SK-N-DZ (cell line): ENCODE results near the gene AIM2.
A peak's percentile ranks its signal among the peaks of the same experiment; 100 is the strongest.
"Not testable (repeated sequence)": the region's sequence is repeated elsewhere in the genome, so short reads cannot be mapped to it uniquely, and the experiment has no call there.

ENCODE experiments used
- DNase-seq: peaks from one replicate; pipeline ENCODE4 v3.0.0-alpha.2; 2015; ENCODE audit warnings: low spot score

The AIM2 gene

DNA sequence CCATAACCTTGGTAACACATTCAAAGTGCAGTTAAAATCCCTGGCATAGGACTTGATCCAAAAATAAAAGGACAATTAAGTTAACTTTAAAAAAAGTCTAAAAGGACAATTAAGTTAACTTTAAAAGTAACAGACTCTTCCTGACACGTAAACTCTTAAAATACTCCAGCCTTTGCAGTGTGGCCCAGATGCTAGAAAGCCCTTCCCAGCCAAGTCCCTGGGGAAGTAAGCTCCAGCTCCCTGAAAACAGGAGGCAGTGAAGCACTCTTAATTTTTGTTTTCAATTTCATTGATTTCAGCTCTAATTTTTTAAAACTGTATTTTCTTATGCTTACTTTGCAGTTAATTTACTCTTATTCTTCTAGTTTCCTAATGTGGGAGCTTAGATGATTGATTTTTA, 5.1 kb upstream of the AIM2 start:
- DNase-seq = no peak

DNA sequence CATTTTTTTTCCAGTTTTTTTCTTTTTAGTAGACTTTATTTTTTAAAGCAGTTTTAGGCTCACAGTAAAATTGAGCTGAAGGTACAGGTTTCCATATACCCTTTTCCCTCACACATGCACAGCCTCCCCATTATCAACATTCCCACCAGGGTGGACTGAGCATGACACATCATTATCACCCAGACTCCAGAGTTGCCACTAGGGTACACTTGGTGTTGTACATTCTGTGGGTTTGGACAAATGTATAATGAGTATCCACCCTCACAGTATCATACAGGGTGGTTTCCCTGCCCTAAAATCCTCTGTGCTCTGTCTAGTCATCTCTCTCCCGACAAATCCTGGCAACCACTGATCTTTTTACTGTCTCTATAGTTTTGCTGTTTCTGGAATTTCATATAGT, 3.0 kb upstream of the AIM2 start:
- no peak for DNase-seq

DNA sequence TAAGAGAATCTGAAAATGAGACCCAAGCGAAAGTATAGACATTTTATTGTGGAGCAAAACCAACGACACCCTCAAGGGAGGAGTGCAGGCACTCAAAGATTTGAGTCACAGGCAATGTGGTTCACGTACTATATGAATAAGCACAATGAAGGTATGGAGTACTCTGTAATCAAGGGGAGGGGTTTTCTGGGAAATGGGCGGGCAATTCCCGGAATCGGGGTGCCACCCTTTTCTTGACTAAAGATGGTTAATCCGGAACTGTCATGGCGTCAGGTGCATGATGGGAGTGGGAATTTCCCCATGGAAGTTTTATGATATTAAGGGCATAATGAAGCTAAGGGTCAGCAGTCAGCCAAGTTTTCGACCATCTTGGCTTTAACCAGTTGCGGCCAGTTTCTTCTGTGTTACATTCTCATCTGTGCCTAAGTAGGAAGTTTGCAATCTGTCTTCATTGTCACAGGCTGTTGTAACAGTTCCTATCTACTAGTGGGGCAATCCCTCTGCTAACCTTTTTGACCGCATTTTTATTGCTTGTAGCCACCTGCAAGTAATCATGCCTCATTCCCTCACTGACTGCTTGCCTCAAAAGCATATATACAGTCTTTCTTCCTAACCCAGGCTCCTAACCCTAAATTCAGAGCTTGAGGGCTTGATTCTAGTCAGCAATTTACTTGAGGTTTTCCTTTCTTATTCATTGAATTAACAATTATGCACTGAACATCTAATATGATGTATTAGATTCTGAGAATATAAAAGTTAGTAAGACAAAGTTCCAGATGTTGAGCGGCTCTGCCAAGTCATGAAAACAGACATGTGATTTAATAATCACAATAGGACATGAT, 775 bp upstream of the AIM2 start:
- no peak for DNase-seq

DNA sequence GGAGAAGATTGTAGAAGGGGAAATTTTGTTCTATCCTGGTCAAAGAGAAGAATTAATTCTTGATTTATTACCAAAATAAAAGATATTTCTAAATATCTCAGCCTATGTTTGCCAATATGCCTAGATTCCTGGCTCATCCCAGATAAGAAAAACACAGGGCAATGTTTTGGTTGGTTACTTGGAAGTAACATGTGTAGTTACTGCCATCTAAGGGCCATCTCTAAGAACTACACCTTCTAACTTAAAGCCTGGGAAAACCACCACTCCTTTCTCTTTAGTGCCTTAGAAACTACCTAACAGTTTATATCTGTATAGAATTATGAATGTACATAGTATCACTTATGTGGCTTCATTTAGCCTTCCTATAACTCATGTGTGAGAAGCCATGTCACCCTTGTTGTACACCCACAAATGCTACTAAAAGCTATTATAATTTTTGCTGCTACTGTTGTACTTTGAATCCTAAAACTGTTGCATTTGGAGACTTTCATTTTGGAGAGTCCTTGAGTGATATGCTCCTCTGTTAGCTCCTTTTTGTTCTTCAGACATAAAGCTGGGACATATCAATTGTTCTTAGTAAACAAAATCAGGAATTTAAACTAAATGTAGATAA, 4.5 kb downstream of the AIM2 start:
- DNase-seq = peak; percentile 47

DNA sequence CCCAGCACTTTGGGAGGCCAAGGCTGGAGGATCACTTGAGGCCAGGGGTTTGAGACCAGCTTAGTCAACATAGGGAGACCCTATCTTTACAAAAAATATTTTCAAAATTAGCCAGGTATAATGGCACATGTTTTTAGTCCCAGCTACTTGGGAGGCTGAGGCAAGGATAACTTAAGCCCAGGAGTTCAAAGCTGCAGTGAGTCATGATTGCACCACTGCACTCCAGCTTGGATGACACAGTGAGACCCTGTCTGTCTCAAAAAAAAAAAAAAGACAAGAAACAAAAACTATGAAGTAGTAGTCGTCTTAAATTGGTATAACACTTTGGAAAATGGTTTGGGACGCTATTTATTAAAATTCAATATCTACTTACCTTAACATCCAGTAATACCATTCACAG, 7.7 kb downstream of the AIM2 start:
- DNase-seq = no peak

DNA sequence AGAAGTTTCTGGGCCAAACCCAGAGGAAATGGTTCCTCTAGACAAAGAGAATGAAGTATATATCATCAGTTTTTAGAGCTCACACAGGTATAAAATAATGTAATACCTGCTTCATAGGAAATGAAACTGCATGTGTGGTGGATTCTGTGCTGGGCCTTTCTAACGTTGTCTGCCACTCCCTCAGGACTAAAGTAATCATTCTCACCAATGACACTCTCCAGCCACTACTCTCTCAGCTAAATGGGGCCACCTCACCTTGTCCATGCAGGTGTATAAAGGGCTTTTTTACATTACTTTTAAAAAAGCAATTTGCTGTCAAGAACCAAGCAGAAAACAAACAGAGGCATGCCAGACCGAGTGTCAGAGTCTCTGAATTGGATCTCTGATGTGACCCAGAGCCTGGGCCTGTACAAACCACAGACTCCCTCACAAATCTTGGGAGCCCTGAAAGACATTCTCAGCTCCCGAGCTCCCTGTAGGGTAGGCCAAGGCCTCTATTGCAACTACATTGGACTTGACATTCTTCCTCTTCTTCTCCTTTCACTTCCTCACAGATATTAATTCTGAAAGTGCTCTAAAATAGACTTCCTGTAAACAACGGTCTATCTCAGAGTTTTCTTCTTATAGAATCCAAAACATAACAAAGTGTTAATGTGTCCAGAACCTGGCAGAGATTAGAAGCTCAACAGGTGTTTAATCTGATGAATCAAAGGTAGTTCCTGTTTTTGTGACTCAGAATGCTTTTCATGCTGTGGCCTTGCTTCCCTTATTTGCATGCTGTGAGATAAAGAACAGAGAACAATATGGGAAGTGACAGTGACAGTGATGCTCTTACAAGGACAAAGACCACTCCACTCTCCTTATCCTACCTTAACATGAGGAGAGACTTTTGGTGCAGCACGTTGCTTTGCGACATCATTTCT, 8.6 kb downstream of the AIM2 start:
- no peak for DNase-seq

DNA sequence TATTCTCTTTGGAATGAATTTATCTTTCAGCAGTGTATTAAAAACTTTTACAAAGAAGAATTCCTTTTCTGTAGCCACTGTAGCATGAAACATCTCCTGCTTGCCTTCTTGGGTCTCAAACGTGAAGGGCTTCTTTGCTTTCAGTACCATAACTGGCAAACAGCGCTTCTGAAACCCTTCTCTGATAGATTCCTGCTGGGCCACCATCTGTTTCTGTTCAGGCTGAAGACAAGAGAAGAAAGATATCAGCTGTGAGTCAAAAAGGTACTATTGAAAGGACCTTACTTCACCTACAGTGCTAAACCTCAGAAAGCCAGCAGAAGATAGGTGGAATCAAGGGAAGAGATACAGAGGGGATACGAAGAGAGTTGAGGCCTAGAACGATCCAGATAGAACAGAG, 10.5 kb downstream of the AIM2 start:
- DNase-seq = no peak

DNA sequence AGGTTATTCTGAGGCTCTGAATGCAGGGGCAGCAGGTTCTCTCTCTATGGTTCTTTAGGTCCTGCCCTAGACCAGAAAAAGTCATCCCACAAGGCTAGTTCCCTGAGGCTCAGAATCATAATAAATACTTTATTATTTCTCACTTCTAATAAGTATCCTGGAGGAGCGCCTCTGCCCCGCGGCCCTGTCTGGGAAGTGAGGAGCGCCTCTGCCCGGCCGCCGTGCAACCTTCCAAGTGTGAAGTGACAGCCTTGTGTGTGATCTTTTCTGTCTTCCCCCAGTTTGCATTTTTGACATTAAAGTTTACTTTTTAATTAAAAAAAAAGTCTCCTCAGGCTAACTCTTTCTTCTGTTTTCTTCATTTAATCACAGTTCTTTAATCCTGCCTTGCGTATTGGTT, 11.5 kb downstream of the AIM2 start:
- no peak for DNase-seq

DNA sequence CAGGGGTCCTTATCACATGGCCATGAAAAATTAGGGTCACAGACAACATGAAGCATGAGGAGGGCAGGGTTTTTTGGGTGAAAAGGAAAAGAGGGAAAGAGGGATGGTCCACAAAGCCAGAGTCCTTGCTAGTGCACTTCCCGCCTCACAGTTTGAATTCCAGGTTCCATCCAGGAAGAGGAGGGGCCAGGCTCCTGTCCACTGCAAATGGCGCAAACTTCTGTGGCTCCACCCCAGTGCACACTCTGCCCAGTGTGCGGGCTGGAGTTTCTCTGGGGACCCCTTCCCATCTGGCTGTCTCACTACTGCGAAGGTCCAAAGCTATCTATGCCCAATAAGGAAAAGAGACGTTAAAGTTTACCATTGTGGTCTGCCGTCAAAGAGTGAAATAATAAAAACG, 17.8 kb downstream of the AIM2 start:
- DNase-seq = no peak

DNA sequence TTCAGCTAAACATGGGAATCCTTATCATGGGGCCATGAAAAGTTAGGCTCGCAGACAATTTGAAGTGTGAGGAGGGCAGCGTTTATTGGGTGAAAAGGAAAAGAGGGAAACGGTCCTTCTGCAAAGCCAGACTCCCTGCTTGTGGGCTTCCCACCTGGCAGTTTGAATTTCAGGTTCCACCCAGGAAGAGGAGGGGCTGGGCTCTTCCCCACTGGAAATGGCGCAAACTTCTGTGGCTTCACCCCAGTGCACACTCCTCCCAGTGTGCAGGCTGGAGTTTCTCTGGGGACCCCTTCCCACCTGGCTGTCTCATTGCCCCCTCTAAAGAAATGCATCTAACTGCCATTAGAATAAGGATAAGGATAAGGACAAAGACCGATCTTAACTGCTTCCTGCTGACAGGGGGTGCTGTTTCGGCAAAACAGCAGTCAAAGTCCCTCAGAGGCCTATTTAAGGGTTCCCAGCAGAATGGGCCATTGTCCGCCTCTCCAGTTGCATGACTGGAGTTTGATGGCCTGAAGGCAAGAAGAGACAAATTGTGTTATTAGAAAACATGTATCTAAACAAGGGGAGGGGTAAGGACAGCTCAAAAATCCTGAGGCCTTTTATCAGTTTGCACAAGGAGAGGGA, 20.4 kb downstream of the AIM2 start:
- DNase-seq = no peak

DNA sequence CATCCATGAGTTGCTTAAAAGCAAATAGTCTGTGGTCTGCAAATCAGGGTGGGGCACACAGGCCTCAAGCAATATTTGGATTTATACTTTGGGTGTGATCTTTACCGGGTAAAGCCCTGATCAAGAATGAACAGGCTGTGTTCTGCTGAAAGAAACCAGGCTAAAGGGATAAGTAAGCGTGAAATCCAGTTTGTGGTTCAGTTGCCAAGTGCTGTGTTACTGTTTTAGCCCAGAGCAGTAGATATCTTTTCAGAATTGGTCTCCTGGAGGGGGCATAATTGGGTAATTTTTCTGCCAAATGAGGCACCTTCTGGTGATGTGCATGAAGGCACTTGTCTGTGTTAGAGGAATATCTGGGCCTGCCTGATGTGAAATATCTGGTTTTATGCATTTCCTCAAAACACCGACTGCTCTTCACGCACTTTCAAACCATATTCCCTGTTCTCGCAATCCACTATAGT, 21.4 kb downstream of the AIM2 start:
- DNase-seq = no peak

DNA sequence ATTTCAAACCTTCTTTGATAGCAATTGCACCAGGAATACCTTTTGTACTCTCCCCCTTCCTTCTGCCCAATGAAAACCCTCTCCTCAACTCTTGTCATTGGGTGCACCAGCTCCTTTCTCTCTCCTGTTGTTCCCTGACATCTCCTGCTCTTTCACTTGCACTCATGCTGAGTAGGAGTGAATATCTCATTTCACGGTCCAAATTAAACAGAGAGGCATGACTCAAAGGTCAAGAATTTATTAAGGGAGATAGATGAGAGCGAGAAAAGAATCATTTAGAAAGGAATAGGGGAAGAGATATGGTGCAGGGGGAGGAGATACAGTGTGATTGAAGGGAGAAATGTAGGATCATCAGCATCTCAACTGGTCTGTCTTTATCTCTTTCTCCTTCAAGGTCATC, 22.1 kb downstream of the AIM2 start:
- DNase-seq = no peak

DNA sequence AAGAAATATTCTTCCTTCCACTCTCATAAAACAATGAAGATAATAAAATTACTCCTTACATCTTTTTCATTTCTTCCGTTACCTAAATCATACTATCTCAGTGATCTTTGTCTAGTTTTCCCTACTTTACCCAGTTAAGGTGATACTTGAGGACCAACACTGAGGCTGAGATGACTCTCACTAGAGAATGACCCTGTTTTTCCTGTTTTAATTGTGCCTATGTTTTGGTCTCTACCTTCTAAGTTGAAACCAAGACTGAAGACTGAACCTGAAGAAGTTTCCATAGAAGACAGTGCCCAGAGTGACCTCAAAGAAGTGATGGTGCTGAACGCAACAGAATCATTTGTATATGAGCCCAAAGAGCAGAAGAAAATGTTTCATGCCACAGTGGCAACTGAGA, 25.1 kb downstream of the AIM2 start:
- no peak for DNase-seq

DNA sequence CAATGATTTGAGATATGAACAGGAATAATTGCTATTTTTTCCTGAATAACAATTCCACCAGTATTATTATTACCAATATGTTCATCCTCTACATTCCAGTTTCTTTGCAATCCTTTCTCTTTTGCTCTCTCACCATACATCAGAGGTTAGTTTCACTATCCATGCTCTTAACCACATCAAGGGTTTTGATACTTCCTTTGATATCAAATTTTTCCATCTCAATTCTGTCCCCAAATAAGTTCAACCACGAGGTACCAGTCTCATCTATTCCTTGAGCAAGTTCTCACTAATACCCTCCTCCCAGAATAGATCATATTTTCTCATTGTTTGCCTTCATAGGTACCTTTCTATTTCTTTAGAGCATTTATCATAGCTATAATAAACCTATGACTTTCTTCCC, 30.1 kb downstream of the AIM2 start:
- not testable (repeated sequence) for DNase-seq

DNA sequence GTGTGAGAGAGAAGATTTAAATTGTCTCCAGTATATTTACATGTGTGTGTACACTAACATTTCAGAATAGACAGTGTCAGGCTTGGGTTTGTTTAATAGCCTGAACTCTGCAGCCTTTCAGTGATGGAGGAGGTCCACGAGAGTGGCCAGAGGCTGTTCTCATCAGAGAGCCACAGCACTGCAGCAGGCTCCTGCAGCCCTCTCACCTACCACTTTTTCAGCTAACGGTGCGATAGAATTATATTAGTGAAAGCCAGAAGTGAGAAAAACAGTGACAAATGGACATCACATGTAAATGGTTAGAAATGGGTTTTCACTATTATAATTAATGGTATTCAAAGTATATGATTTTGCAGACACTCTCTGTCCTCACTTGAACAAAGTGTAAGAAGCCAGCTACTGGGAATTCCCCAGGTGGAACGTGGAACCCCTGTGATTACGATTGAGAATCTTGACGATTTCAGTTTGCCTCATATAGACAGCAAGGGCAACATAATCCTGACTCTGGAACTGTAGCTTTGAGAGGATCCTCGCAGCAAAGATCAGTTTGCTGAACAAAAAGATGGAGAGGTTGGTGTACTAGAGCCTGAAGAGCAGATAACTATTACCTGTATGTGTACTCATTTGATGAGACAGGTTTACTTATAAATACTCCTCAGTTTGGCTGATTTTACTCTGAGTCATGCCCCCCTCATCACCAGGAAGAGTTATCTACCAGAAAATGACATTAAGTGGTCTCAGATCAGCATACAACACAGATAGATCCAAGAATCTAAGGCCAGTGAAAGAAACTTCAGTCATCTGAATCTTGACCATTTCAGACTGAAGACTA, 35.5 kb downstream of the AIM2 start:
- DNase-seq = no peak

DNA sequence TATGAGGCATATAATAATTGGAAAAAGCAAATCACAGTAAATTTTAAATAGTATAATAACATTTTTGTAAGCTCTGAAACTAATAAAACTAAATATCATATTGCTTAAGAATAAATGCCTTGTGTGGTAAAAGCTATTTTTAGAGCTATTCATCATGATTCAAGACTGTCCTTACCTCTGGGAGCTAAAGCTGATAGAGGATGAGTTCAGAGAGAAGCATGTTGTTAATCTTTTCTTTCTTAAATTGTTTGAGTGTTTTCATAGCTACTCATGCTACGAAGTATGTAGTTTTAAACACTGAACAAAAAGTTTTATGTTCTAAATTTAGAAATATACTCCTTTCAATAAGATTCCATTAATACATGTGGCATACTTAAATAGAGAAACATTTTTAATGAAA, 36.4 kb downstream of the AIM2 start:
- no peak for DNase-seq

DNA sequence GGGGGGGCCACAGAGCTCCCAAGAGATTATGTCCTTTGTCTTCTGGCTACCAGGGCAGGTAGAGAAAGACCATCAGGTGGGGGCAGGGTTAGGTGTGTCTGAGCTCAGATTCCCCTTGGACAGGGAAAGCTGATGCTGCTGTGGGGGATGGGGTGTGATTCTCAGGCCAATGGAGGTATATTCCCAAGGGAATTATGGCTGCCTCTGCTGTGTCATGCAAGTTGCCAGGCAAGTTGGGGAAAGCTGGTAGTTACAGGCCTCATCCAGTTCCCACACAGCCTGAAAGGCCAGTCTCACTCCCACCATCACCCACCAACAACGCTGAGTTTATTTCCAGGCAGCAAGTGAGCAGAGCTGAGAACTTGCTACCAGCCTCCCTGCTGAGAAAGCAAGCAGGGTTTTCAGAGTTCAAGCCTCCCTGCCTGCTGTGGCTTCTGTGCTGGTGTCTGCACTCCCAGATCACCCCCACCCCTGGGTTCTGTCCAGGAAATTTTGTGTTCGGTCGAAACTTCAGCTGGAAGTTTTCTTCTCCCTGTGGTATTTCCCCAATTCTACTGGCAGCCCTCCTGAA, 45.6 kb downstream of the AIM2 start:
- no peak for DNase-seq

DNA sequence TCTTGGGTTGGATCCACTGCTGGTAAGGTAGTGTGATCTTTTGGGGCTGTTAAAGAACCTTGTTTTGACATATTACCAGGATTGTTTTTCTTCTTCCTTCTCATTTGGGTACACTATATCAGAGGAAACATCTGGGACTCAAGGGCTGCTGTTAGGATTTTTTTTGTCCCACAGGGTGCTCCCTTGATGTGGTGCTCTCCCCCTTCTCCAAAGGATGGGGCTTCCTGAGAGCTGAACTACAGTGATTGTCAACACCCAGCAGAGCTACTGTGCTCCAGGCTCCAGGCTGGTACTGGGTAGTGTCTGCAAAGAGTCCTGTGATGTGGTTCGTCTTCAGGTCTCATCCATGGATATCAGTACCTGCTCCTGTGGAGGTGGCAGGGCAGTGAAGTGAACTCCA, 46.3 kb downstream of the AIM2 start:
- DNase-seq = no peak

DNA sequence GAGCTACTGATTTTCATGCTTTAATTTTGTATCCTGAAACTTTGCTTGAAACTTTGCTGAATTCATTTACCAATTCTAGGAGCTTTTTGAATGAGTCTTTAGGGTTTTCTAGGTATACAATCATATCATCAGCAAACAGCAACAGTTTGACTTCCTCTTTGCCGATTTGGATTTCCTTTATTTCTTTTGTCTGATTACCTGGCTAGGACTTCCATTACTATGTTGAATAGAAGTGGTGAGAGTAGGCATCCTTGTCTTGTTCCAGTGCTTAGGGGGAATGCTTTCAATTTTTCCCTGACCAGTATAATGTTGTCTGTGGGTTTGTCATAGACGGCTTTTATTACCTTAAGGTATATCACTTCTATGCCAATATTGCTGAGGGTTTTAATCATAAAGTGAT, 49.7 kb downstream of the AIM2 start:
- DNase-seq = not testable (repeated sequence)

DNA sequence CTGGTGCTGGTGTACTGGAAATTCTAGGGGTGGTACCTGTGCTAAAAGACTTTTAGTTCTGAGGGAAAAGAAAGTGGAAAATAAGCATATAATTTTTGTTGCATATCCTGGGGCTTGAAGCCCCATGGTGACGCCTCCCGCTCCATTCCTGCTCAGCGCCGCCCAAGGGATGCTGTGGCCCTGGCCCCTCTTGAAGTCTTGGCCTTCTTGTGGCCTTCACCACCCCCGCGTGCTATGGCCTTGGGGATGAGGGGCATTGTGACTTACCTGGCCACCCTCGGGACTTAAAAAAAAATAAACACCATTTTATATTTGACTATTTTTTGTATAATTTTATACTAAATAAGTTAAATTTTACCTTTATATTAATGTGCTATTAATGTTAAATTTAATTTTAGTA, 51.5 kb downstream of the AIM2 start:
- no peak for DNase-seq

DNA sequence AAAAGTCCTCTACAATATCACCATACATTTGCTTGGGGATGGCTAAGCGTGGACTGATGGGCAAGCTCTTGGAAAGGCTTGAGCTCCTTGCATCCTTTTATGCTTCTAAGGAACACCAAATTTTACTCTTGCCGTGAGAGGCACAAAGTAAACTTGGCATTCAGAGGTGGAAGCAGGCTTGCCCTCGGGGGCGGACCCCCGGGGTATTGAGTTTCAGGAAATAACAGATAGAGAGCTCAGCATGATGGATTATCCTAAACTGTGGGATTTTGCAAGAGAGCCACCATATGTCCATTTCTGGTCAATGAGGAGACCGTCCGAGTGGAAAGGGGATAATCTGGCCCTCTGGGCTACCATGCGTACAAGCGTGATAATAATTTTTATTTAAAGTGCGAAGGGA, 52.8 kb downstream of the AIM2 start:
- no peak for DNase-seq
